Measurements from ENCODE around the gene SDHAF1.

The SDHAF1 gene

DNA sequence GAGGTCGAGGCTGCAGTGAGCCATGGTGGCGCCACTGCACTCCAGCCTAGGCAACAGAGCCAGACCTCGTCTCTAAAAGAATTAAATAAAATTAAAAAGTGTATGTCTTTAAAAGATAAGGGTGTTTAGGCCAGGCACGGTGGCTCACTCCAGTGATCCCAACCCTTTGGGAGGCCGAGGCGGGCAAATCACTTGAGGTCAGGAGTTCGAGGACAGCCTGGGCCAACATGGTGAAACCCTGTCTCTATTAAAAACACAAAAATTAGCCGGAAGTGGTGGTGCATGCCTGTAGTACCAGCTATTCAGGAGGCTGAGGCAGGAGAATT, 7.5 kb upstream of the SDHAF1 start:
- no peak for DNase-seq

DNA sequence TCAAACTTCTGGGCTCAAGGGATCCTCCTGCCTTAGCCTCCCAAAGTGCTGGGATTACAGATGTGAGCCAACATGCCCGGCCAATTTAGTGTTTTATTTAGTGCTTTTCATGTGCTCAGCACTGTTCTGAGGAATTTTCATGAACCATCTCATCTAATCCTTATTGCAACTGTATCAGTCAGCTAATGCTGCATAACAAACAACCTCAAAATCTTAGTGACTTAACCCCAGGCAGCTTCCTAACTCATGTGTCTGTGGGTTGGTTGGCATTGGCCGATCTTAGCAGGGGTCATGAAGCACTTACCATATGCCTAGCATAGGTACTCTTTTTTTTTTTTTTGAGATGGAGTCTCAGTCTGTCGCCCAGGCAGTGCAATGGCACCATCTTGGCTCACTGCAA, 6.2 kb upstream of the SDHAF1 start:
- DNase-seq, result no peak

DNA sequence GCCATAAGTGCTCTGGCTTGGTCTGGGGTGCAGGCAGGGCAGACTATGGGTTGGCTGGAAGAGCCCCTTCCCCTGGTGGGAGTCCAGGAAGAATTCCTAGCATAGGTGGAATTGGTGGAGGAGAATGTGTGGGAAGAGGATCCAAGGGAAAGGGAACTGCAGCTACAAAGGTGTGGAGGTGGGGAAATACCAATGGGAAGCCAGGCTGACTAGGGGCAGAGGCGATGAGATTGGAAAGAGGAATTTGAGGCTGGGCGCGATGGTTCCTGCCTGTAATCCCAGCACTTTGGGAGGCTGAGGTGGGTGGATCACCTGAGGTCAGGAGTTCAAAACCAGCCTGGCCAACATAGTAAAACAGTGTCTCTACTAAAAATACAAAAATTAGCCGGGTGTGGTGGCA, 4.8 kb upstream of the SDHAF1 start:
- no peak for DNase-seq

DNA sequence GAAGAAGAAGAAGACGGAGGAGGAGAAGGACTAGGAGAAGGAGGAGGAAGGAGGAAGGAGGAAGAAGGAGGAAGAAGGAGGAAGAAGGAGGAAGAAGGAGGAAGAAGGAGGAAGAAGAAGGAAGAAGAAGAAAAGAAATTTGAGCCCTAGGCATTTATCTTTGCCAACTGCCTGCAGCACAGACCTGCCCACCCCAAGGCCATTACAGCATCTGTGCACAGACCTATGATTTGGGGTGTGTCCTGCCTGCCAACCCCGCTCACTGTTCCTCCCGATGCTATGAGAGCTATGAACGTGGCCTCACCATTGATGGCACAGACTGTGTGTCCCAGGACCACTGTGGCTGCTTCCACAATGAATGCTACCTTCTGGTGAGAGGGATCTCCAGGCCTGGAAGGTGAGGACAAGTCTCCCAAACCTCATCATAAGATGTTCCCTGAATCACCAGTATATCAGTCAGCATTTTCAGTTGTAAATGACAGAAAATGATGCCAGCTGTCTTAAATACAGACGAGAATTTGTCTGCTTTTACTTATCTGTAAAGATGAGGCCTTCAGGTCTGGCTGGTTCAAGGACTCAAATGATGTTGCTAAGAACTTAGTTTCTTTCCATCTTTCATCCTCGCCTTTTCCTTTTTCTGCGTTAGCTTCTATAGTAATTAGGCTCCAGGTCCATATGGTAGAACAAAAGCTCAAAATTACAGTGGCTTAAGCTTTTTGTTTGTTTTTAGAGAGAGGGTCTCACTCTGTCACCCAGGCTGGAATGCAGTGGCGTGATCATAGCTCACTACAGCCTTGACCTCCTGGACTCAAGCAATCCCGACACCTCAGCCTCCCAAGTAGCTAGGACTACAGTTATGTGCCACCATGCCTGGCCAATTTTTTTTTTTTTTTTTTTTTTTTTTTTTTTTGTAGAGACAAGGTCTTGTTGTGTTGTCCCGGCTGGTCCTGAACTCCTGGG, 3.9 kb upstream of the SDHAF1 start:
- no peak for DNase-seq

DNA sequence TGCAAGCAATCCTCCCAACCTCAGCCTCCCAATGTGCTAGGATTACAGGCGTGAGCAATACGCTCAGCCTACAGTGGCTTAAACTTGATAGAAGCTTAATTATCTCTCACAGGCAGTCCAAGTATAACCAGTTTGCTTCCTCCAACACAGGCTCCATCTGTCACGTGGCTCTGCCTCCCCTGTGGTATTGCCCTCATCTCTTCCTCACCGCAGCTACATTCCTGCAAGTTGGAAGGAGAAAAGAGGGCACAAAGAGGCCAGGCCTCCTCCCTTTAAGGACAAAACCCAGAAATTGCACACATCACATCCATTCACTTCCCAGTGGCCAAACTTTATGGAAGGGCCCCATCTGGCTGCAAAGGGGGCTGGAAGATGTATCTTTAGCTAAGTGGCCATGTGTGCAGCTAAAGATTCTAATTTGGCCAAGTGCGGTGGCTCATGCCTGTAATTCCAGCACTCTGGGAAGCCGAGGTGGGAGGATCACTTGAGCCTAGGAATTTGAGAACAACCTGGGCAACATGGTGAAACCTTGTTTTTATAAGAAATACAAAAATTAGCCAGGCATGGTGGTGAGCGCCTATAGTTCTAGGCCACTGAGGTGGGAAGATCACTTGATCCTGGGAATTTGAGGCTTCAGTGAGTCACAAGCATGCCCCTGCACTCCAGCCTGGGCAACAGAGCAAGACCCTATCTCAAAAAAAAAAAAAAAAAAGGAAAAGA, 3.1 kb upstream of the SDHAF1 start:
- DNase-seq, result no peak

DNA sequence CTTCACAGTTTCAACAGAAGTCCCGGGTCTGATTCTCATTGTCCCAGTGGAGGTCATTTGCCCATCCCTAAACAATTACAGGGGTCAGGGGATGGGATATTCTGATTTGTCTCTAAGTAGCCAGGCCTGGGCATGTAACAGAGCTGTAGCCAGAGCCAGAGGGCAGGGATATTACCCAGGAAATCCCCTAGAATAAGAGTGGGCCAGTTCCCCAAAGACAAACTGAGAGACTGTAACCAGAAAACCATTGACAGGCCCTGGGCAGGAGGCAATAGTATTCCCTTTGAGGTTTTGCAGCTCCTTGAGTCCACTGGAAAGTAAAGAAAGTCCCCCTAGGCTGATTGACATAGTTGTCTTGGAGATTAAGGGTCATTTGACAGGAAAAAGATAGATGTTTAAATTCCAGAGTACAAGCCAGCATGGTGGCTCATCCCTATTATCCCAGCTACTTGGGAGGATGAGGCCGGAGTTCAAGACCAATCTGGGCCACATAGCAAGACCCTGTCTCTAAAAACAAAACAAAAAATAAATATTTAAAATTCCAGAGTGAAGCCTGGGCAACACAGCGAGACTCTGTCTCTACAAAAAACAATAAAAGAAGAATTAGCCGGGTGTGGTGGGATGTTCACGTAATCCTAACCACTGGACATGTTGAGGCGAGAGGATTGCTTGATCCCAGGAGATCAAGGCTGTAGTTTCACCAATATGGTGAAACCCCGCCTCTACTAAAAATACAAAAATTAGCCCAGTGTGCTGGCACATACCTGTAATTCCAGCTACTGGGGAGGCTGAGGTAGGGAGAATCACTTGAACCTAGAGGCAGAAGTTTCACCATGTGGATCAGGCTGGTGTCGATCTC, 1.9 kb upstream of the SDHAF1 start:
- DNase-seq, result no peak

DNA sequence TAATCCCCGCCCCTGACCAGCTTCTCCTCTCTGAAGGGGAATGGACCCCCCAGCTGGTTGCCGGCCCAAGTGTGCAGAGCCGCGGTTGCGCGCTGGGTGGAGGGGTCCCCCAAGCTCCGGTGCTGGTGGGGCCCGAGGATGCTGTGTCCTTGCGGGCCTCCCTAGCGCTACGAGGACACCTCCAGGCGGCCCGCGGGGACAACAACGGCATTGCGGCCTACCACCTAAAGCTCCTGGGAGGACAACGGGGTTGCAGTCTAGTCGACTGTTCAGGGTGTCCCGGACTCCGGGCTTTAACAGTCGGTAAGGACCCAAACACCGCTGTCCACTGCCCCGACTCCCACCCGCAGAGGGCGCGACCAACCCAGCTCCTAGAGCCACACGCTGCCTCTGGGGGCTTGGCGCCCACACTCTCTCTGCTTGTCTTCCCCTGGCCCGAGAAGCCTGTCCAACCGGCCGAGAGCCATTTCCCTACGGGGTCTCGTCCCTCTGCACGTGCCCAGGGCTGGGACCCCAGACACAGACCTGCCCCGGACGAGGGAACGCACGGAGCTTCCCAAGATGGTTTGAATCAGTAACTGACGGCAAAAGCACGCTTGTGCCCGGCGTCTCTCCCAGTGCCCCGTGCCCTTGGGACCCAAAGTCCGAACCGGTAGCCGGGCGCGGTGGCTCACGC, 927 bp upstream of the SDHAF1 start:
- DNase-seq, result no peak

DNA sequence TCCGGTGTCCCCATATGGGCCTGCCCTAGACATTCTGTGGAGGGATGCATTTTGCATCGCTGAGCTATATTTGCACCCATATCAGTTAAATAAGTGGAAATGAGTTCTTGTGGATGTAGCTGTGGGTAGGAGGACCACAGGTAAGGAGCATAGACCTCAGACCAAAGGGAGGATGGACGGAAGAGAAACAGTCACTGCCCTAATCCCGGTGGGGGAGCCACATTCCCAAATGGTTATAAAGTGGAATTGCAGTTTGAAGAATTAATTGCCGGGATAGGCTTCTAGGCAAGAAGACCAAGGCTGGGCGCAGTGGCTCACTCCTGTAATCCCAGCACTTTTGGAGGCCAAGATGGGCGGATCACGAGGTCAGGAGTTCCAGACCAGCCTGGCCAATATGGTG, 1.8 kb downstream of the SDHAF1 start:
- no peak for DNase-seq

DNA sequence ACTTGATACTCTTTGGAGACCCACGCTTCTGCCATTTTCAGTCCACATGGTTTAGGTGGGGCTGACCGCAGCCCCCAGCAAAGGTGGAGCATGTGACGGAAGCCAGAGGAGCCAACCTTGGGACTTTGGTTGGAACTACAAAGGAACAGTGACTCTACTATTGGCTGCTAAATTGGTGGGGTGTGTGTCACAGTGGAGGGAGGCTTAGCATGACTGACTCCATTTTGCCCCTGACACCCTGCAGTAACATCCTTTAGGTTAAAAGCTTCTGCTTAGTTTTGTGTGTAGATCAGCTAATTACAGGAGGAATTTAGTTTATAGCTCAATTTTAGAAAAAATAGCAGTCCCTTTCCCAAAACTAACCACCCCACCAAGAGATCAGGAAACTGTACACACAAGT, 6.6 kb downstream of the SDHAF1 start:
- DNase-seq, result no peak

DNA sequence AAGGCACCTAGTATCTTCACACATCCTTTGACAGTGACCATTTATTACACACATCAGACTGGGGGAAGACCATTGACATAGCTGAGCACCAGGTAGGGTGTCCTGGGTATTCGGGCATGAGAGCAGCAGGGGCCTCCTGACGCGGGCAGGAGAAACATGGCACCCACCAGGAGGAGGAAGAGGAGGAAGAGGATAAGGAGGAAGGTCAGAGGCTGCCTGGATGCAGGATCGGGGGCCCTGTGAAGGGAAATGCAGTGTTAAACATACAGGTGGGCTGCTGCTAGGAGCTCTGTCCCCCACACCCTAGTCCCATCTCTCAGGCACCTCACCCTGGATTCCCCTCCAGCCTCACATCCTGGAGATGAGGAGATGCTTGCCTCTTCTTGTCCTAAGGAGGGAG, 8.3 kb downstream of the SDHAF1 start:
- no peak for DNase-seq

DNA sequence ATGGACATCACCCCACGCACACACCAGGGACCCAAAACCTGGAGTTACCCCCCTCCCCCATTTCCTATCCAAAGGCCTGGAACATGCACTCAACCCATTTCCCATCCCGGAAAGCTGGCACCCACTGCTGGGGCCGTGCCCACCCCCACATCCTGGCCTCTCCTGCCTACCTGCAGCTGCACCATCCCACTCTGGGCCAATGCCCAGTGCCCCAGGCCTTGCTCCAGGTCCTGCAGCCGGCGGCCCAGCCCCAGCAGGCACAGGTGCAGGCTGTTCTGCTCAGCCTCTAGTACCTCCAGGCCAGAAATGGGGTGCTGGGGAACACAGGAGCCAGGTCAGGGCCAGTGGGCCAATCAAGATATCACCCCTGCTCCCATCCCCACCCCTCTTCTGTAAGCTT, 12.0 kb downstream of the SDHAF1 start:
- DNase-seq, result no peak

DNA sequence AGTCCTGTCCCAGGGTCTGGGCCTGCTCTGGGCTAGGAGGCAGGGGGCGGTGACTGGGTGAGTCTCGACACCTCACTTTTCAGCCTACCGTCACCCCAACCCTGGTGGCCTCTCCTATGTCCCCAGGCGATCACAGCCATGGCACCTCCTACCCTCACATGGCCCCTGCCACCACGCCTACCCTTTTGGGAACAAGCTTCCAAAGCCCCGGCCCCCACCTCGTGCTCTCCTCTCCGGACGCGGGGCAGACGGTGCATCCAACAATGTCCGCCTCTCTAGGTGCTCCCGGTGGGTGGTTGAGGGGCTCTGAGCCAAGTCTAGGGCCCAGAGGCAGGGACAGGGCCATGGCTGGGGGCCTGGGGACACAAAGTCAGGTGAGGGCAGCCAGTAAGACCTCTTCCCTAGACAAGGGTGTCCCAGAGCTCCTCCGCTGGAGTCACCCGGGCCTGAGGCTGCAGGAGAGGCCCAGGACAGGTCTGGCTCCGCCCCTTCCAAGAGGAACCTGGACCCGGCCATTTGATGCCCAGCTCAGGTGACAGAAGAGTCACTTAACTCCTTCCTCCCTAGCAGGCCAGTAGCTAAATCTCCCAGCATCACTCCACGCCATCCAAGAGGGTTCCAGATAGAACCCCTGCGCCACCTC, 13.5 kb downstream of the SDHAF1 start, which contains the start of gene SYNE4:
SYNE4 (minus strand) TSS at position 478 of the 643 bp plus-strand sequence; CDS start at position 346, 132 bp downstream.
- DNase-seq, result no peak

DNA sequence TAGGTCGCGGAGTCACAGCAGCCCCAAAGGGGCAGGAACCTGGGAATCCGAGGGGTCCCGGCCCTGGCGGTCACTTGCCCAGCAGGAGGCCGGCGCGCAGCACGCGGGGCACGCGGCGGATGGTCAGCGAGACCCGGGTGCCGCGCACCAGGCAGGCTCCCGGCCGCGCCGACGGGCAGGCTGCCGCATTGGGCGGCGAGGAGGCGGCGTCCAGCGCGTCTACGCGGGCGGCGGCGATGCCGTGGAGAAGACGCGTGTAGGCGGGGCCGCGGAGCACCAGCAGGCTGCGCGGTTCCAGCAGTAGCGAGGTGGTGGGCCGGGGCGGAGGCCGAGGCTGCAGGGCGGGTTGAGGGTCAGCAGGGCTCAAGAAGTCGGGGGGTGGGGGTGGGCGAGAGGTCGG, 14.2 kb downstream of the SDHAF1 start:
- no peak for DNase-seq

DNA sequence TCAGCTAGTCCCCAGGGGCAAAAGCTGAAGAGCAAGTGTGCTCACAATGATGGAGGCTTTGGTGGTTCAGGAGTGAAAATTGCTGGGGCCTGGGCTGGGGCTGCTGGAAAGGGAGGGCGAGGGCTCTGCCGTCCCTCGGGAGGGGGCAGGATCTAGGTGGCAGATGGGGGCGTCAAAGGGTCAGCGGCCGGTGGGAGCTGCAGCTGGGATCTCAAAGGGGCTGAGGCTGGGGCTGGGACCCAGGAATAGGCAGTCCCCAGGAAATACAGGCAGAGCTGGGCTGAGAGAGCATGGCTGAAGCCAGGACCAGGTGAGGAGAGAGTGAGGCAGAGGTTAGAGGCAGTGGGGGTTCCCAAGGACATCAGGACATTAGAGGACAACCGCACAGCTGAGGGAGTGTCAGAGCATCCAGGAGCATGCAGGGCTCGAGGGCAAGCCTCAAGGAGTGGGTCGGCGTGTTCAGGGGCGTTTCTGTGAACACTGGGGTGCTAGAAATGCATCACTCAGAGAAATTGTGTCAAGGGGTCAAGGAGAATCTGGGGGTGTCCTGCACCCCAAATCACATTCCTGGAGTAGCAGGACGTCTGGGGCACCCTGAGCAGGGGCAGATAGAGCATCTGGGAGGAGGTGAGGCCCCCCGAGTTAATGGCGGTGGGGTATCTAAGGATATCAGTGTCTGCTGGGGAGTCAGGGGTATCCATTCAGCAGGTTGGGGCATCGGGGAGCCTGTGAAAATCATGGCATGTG, 14.8 kb downstream of the SDHAF1 start:
- no peak for DNase-seq

DNA sequence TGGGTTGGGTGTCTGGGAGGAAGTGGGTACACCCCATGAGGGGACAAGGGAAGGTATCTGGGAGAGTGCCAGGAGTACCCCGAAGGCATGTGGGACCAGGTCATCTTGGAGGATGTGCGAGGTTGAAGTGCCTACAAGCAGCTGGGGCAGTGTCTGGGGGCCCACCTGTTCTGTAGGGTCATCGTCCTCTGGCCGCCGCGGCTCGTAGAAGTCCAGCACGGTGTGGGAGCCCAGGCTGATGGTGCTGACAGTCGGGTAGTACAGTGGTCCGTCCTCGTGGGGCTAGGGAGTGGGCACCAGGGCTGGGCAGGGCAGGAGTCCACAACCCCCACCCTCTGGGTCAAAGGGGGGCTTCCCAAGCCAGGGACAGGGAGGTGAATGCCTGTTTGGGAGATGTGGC, 15.4 kb downstream of the SDHAF1 start:
- DNase-seq, result no peak

DNA sequence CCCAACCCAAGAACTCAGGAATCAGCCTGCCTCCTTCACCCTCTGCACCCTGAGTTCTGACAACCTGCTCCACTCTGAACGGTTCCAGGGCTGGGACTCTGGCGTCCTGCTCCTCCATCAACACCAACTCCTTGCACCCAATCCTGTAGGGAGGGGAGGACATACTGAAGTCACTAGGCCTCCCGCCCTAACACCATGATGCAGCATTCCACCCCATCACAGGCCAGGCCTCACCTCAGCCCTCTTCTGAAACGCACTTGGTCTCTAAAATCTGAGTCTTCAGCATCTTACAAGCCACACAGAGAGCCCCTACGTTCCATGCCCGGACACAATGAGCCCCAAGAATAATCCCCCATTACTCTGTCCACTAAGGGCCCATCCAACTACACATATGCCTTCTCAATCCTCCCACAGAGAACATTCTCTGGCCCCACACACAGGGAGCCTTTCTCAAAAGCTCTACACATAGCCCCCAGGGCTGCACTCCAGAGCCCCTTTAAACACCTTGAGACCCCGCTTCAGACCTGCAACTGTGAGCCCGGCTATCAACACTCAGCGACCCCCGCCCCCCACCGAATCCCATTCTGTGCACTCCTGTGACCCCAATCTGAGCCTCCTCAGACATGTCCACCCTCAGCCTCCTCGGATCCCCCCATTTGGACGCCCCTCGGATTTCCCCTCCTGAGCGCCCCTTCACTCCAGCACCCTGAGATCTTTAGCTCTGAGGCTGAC, 18.5 kb downstream of the SDHAF1 start:
- DNase-seq, result no peak

DNA sequence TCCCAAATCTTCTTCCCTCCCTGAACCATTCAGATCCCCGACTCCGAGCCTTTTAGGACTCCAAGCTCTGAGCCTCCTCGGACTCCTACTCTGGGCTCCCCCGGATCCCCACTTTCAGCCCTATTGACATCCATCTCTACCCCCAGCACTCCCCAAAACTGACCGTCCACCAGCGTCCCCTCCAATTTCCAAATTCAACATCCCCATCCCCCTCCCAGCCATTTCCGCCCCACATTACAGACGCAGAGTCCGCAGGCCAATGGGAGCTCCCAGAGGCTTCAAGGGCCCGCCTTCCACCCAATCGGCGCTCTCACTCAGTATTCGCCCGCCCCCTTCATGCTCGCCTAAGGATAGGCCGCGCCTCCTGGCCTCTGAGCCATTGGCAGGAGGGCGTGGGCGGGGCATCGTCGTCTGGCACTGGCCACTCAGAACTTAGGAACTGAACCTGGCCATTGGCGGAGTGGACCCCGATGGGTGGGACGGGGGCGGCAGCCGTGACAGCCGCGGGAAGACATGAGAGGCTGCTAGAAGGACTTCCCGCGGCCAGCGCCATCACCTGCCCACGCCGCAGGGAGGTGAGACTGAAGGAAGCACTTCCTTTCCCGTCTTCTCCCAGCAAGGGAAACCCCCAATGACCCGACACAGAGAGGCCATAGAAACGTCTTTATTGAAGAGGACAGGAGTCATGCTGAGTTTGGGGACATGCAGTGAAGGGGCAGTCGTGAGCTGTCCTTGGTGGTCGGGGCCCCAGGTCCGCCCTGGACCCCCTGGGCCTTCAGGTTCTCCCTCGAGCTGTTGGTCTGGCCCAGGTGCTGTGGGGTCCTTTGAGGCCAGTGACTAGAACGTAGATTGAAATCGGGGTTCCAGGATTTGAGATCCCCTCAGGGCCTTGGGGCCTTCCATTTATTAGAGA, 19.3 kb downstream of the SDHAF1 start, which contains the start of gene ALKBH6:
ALKBH6 (minus strand) TSS at position 202 of the 913 bp plus-strand sequence. CDS start 816 bp downstream, outside the sequence.
- DNase-seq, result peak; percentile 100

DNA sequence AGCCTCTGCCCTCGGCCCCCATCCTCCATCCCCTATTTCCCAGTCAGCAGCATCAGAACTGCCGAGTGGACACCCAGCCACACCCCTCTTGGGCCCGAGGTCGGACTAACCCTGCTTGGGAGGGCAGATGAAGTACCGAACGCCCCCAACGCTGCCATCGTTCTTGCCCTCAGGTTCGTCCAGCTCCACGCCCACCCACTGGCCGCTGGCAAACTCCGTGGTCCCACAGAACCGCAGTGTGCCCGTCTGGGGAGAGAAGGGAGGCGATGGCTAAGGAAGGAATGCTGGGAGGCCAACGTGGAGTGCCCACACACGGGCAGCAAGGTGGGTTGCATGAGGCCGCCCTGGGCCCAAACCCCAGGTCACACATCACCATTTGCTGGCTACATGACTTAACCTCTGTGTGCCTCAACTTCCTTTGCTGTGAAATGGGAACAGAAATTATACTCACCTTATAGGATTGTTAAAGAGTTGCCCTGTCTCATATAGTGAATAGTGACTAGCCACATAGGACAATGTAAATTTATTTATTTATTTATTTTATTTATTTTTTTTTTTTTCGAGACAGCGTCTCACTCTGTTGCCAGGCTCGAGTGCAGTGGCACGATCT, 24.2 kb downstream of the SDHAF1 start:
- DNase-seq, result no peak

DNA sequence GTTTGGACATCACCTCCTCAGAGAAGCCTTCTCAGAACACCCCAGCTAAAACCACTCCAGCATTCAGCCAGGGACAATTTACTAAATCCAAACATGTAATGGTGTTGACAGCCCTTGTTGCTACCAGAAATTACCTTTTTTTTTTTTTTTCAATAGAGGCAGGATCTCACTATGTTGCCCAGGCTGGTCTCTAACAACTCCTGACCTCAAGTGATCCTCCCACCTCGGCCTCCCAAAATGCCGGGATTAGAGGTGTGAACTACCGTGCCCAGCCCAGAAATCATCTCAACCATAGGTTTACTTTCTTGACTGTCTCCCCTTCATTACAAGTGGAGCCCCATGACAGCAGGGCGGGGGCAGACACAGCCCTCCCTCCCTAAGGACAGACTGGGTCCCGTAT, 28.4 kb downstream of the SDHAF1 start:
- DNase-seq, result no peak

Measured in 8988T (cell line).